NCI-H187 (cell line): Measurements from ENCODE around the gene PLXNA1.

Experiments used
- DNase-seq, 2 experiments: peaks; one replicate each; lab custom pipeline; 2025; lab: John Stamatoyannopoulos, UW

Gene PLXNA1

GRCh38 chr3:126952983-126953660 is 29.8 kb upstream of the PLXNA1 start:
- DNase-seq = no peak

GRCh38 chr3:126954141-126954842 is 28.6 kb upstream of the PLXNA1 start:
- no peak for DNase-seq

- no peak for DNase-seq
Measured at GRCh38 chr3:126955004-126955790, 27.7 kb upstream of the PLXNA1 start.

GRCh38 chr3:126956361-126956760 is 26.6 kb upstream of the PLXNA1 start:
- no peak for DNase-seq

- DNase-seq = no peak
Measured at GRCh38 chr3:126956866-126957650, 25.9 kb upstream of the PLXNA1 start.

GRCh38 chr3:126957776-126958637 is 24.9 kb upstream of the PLXNA1 start:
- DNase-seq = no peak

- DNase-seq = no peak
Measured at GRCh38 chr3:126958638-126959085, 24.3 kb upstream of the PLXNA1 start.

GRCh38 chr3:126959136-126959920 is 23.6 kb upstream of the PLXNA1 start:
- DNase-seq = no peak

- DNase-seq = no peak
Measured at GRCh38 chr3:126959921-126960603, 22.9 kb upstream of the PLXNA1 start.

GRCh38 chr3:126960604-126960995 is 22.3 kb upstream of the PLXNA1 start:
- DNase-seq = no peak

GRCh38 chr3:126961191-126961790 is 21.6 kb upstream of the PLXNA1 start:
- no peak for DNase-seq

GRCh38 chr3:126961791-126962461 is 21.0 kb upstream of the PLXNA1 start:
- DNase-seq = no peak

- DNase-seq = no peak
Measured at GRCh38 chr3:126962756-126963155, 20.2 kb upstream of the PLXNA1 start.

GRCh38 chr3:126963261-126964190 is 19.4 kb upstream of the PLXNA1 start:
- DNase-seq = no peak

GRCh38 chr3:126964261-126964660 is 18.7 kb upstream of the PLXNA1 start:
- no peak for DNase-seq

GRCh38 chr3:126964950-126965349 is 18.0 kb upstream of the PLXNA1 start:
- DNase-seq = no peak

- no peak for DNase-seq
Measured at GRCh38 chr3:126965526-126966080, 17.3 kb upstream of the PLXNA1 start.
